ENCODE measurements around the gene PLCXD1. TPM values are rescaled to one million over a fixed set of nuclear protein-coding genes. Genes with fewer than 3 reads are reported as not detected.

Gene PLCXD1
- total RNA-seq, 4 donors from 2014 or later = 2.1 to 8.9 (median 2.4) TPM

GRCh38 chrX:348461-349117, 67.4 kb downstream of the PLCXD1 start:
- Histone ChIP-seq H3K36me3 (peaks cover 0 to 36% (median 21%) of the 10 kb centered on the region in 4 donors), H3K27me3 (no peaks in the 10 kb centered on the region), H3K4me1 (peaks cover 0 to 3% (median 0%) of the 10 kb centered on the region in 4 donors), H3K4me3 (no peak overlapping the region), H3K27ac (replicated peaks in 1 of 4) (no peak overlapping the region), H3K9me3 (no peaks in the 10 kb centered on the region)
- WGBS = 75% methylated on average over 11 of the region's 11 CpGs
- no peak for TF ChIP-seq EP300 (IDR thresholded peaks at IDR 0.05)
- TF ChIP-seq CTCF (IDR thresholded peaks at IDR 0.05) = no peak
- TF ChIP-seq POLR2A (IDR thresholded peaks at IDR 0.05; ENCODE audit: low read depth) = no peak
- no peak for TF ChIP-seq POLR2AphosphoS5 (IDR thresholded peaks at IDR 0.05)
- no peak for DNase-seq (ENCODE audit: extremely low spot score)
- intact Hi-C loops (cut with DNase I) = no loop called here

- DNase-seq (ENCODE audit: extremely low spot score) = no peak
- H3K4me3 ChIP-seq = no peak overlapping the region
- WGBS = 85% methylated on average over 17 of the region's 18 CpGs
- intact Hi-C loops (cut with DNase I) = no loop called here
- no peak overlapping the region for H3K27ac ChIP-seq (replicated peaks in 1 of 4)
- H3K36me3 ChIP-seq = peaks cover 0 to 35% (median 21%) of the 10 kb centered on the region in 4 donors
- no peak for TF ChIP-seq EP300 (IDR thresholded peaks at IDR 0.05)
- TF ChIP-seq POLR2A (IDR thresholded peaks at IDR 0.05; ENCODE audit: low read depth) = no peak
- TF ChIP-seq POLR2AphosphoS5 (IDR thresholded peaks at IDR 0.05) = no peak
- no peak for TF ChIP-seq CTCF (IDR thresholded peaks at IDR 0.05)
- H3K9me3 ChIP-seq = no peaks in the 10 kb centered on the region
- peaks cover 0 to 3% (median 0%) of the 10 kb centered on the region in 4 donors for H3K4me1 ChIP-seq
- H3K27me3 ChIP-seq = no peaks in the 10 kb centered on the region
Measured at GRCh38 chrX:349196-349595, 68.0 kb downstream of the PLCXD1 start.

DNA sequence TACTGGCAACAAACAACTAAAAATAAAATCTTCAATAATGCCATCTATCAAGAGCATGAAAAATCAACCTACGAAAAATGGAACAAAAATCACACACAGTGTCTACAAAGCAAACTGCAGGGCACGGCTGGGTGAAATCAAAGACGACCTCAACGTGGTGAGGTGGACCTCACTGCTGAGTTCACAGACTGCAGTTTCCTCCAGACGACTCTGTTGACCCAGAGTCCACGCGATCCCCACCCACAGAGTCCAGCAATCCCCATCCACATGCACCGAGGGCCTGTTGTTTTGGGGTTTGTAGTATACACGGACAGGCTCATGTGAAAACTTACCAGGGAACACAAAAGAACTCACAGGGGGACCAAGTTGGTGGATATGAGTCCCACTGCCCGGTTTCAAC, 68.5 kb downstream of the PLCXD1 start:
- H3K9me3 ChIP-seq = no peaks in the 10 kb centered on the region
- no peaks in the 10 kb centered on the region for H3K27me3 ChIP-seq
- no peak overlapping the region for H3K27ac ChIP-seq (replicated peaks in 1 of 4)
- intact Hi-C loops (cut with DNase I) = no loop called here
- no peak overlapping the region for H3K4me3 ChIP-seq
- peaks cover 0 to 30% (median 16%) of the 10 kb centered on the region in 4 donors for H3K36me3 ChIP-seq
- H3K4me1 ChIP-seq = peaks cover 0 to 3% (median 0%) of the 10 kb centered on the region in 4 donors
- no peak for DNase-seq (ENCODE audit: extremely low spot score)
- no peak for TF ChIP-seq EP300 (IDR thresholded peaks at IDR 0.05)
- TF ChIP-seq POLR2AphosphoS5 (IDR thresholded peaks at IDR 0.05) = no peak
- no peak for TF ChIP-seq POLR2A (IDR thresholded peaks at IDR 0.05; ENCODE audit: low read depth)
- no peak for TF ChIP-seq CTCF (IDR thresholded peaks at IDR 0.05)
- WGBS = 90% methylated on average over 10 of the region's 10 CpGs

DNA sequence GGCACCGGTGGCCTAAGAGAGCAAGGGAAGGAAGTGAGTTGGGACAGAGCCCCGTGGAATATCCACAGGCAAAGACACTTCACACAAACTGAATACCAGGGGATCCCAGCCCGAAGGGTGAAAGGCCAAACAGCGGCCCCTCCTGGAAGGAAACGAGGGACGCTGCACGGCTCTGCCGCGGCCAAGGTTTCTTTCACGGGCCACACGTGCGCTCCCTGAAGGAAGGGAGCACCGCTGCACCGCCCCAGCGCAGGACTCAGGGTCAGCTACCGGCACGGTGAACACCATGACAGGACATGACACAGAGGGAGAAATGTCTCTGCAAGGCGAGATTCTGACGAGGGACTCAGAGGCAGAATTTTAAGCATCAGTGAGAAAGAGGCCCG, 69.0 kb downstream of the PLCXD1 start:
- intact Hi-C loops (cut with DNase I) = no loop called here
- WGBS = 93% methylated on average over 20 of the region's 20 CpGs

More for the DNA sequence above, 69.0 kb downstream of the PLCXD1 start:
- no peak for TF ChIP-seq POLR2A (IDR thresholded peaks at IDR 0.05; ENCODE audit: low read depth)
- TF ChIP-seq CTCF (IDR thresholded peaks at IDR 0.05) = no peak
- TF ChIP-seq EP300 (IDR thresholded peaks at IDR 0.05) = no peak
- TF ChIP-seq POLR2AphosphoS5 (IDR thresholded peaks at IDR 0.05) = no peak
- DNase-seq (ENCODE audit: extremely low spot score) = no peak
- Histone ChIP-seq H3K27me3 (no peaks in the 10 kb centered on the region), H3K4me1 (peaks cover 0 to 3% (median 0%) of the 10 kb centered on the region in 4 donors), H3K27ac (replicated peaks in 1 of 4) (no peak overlapping the region), H3K4me3 (no peak overlapping the region), H3K36me3 (peaks cover 0 to 26% (median 12%) of the 10 kb centered on the region in 4 donors), H3K9me3 (no peaks in the 10 kb centered on the region)
